GM19240 (cell line): ENCODE measurements around the gene ALG11.

ENCODE experiments used
- DNase-seq: peaks from one replicate; pipeline ENCODE4 v3.0.0; 2011; ENCODE audit warnings: low spot score; ENCODE audit not compliant: insufficient read length

ALG11 gene

GRCh38 chr13:51997186-51997585 lies 15.0 kb upstream of the ALG11 start:
- DNase-seq: no peak

- no peak for DNase-seq
Measured at GRCh38 chr13:51997641-51998330, 14.4 kb upstream of the ALG11 start.

GRCh38 chr13:51998723-51999509 lies 13.3 kb upstream of the ALG11 start:
- no peak for DNase-seq

- no peak for DNase-seq
Measured at GRCh38 chr13:51999510-51999911, 12.7 kb upstream of the ALG11 start.

GRCh38 chr13:51999921-52000320 lies 12.3 kb upstream of the ALG11 start:
- no peak for DNase-seq

- peak; percentile 25 for DNase-seq
Measured at GRCh38 chr13:52001120-52001731, 11.0 kb upstream of the ALG11 start.

GRCh38 chr13:52002361-52002760 lies 9.8 kb upstream of the ALG11 start:
- DNase-seq: no peak

GRCh38 chr13:52003541-52003940 lies 8.7 kb upstream of the ALG11 start:
- DNase-seq: no peak

GRCh38 chr13:52004511-52005170 lies 7.6 kb upstream of the ALG11 start:
- no peak for DNase-seq

GRCh38 chr13:52005841-52006522 lies 6.2 kb upstream of the ALG11 start:
- no peak for DNase-seq

GRCh38 chr13:52006523-52007245 lies 5.5 kb upstream of the ALG11 start:
- no peak for DNase-seq

GRCh38 chr13:52009946-52010345 lies 2.3 kb upstream of the ALG11 start:
- DNase-seq: no peak

- no peak for DNase-seq
Measured at GRCh38 chr13:52010890-52011631, 1.1 kb upstream of the ALG11 start, which contains the start of gene ATP7B. Gene ATP7B (minus strand): TSS chr13:52011450. CDS start chr13:52011337, 113 bp downstream.

- no peak for DNase-seq
Measured at GRCh38 chr13:52012512-52012836, 276 bp downstream of the ALG11 start.

- no peak for DNase-seq
Measured at GRCh38 chr13:52016296-52016695, 4.1 kb downstream of the ALG11 start.

GRCh38 chr13:52020191-52020590 lies 8.0 kb downstream of the ALG11 start:
- DNase-seq: no peak

- DNase-seq: no peak
Measured at GRCh38 chr13:52022356-52022755, 10.2 kb downstream of the ALG11 start.

GRCh38 chr13:52024481-52024880 lies 12.3 kb downstream of the ALG11 start, which contains the start of gene UTP14C:
Gene UTP14C (plus strand): TSS chr13:52024691. CDS start chr13:52028805, 4,114 bp downstream.
- no peak for DNase-seq

GRCh38 chr13:52025475-52026245 lies 13.5 kb downstream of the ALG11 start:
- no peak for DNase-seq
